RWPE1 (cell line): ENCODE results near the gene ZNF546.
A peak's percentile ranks its signal among the peaks of the same experiment; 100 is the strongest.

ENCODE experiments used
- CTCF ChIA-PET: fragments of 350-600 bp; sonication (Branson Sonifier 250); formaldehyde crosslinking; extraction: SDS; loops from one replicate; lab custom pipeline; 2021; lab: Yijun Ruan, JAX
- POLR2A ChIA-PET: fragments of 400-600 bp; formaldehyde crosslinking; extraction: SDS; loops from one replicate; lab custom pipeline; 2020; ENCODE audit warnings: antibody characterized with exemption; ENCODE audit not compliant: low non-redundant PET; lab: Yijun Ruan, JAX
- DNase-seq: peaks from one replicate; pipeline ENCODE4 v3.0.0; 2012; ENCODE audit warnings: low spot score
- H3K27ac ChIP-seq: fragments of 450-650 bp; 2 replicates; pipeline ENCODE4 v1.5.1; 2017
- TF ChIP-seq, protein P1 (sequence below): fragments of 450-650 bp; conservative IDR thresholded peaks from 2 replicates; pipeline ENCODE4 v1.5.1; 2017; ENCODE audit warnings: low read depth, mild to moderate bottlenecking

The ZNF546 gene

DNA sequence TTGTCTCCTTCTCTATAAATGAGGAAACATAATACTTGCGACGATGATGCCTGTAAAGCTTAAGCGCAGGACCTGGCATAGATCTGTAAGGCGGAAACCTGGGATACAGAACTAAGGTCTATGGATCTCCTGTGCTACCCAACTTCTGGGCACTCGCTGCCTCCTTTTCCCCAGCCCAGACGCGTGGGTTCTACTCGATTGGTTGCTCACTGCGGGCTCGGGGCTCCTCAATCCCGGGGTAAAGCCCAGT lies 26.5 kb upstream of the ZNF546 start:
- peak overlapping the region; percentile 88 for H3K27ac ChIP-seq
- DNase-seq, result peak; percentile 39
- CTCF ChIA-PET, result interaction anchor here (0.6 to 1.8 kb wide), 6 partner anchors 125 to 220 kb away, joined by 3 to 7 read pairs (median 4); partner anchors contain the start of gene FBL
- TF ChIP-seq, protein P1, sequence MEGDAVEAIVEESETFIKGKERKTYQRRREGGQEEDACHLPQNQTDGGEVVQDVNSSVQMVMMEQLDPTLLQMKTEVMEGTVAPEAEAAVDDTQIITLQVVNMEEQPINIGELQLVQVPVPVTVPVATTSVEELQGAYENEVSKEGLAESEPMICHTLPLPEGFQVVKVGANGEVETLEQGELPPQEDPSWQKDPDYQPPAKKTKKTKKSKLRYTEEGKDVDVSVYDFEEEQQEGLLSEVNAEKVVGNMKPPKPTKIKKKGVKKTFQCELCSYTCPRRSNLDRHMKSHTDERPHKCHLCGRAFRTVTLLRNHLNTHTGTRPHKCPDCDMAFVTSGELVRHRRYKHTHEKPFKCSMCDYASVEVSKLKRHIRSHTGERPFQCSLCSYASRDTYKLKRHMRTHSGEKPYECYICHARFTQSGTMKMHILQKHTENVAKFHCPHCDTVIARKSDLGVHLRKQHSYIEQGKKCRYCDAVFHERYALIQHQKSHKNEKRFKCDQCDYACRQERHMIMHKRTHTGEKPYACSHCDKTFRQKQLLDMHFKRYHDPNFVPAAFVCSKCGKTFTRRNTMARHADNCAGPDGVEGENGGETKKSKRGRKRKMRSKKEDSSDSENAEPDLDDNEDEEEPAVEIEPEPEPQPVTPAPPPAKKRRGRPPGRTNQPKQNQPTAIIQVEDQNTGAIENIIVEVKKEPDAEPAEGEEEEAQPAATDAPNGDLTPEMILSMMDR, result no peak
- POLR2A ChIA-PET, result interaction anchor here (0.6 to 1.0 kb wide), 6 partner anchors 10 to 136 kb away, joined by 3 to 5 read pairs (median 4); partner anchors contain the start of genes DYRK1B and FBL

DNA sequence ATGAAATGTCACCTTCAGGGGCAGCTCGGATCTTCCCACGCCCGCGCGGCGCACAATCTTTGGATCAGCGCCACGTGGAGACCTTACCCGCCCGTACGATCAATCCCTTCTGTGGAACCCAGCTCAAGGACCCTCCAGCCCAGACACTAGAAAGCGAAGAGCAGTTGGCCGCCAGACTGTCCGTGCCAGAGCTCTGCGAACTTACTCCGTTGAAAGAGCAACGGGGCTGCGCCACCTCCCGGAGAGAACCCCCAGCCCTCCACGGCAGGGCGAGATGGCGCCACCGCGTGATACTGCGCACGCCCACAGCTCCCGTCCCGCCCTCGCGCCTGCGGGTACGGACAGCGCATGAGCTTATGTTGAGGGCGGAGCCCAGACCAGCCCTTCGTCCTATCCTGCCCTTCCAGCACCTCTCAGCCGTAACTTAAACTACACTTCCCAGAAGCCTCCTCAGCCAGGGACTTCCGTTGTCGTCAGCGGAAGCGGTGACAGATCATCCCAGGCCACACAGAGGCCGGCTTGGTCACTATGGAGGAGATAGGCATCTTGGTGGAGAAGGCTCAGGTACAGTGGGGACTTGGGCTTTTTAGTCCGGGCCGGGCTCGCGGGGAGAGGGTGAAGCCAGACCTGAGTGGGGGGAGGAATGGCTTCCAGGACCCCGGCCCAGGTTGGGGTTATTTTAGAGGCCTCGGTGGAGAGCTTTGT lies 26.0 kb upstream of the ZNF546 start, which contains the start of gene PSMC4:
Gene PSMC4 (plus strand): TSS at position 491 of the 705 bp plus-strand sequence. CDS start 38 bp downstream, at position 529.
- peak within 1 kb of the TSS; percentile 88 for H3K27ac ChIP-seq
- peak; percentile 97 for DNase-seq
- TF ChIP-seq, protein P1, result peak; percentile 71
- ChIA-PET POLR2A (interaction anchor here (0.6 to 1.0 kb wide), 6 partner anchors 11 to 137 kb away, joined by 3 to 5 read pairs (median 4); partner anchors contain the start of genes DYRK1B and FBL), CTCF (interaction anchor here (0.5 to 1.8 kb wide), 9 partner anchors 125 to 464 kb away, joined by 3 to 7 read pairs (median 4); partner anchors contain the start of gene FBL)

DNA sequence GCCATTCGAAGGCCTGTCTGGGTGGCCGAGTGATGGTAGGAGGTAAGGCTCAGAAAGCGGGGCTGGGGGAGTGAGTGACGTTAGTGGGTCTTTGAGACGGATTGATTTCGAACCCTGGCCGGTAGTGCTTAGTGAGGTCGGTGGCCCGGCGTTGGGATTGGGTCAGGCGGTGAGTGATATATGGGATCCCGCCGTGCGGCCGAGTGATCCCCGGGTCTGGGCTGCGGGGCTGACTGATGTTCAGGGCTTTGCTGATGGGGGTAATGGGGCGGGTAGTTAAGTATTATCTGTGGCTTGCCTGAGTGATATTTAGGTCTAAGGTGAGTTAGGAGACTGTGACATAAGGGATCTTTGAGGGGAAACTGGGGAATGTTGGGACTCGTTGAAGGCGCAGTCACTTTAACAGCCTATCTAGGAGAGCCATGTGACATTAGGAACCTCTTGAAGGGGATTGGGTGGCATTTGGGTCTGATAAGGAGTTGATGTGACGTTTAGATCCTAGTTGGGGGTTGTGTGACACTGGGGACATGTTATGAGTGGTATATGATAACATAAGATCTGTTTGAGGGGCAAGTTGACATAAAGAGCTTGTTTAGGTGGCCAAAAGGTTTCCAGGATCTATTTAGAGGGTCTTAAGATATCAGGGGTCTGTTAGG lies 25.4 kb upstream of the ZNF546 start:
- DNase-seq, result peak; percentile 20
- ChIA-PET CTCF (interaction anchor here (0.5 to 1.8 kb wide), 5 partner anchors 128 to 463 kb away, joined by 3 to 7 read pairs (median 4); no protein-coding TSS in a partner anchor), POLR2A (interaction anchor here (1.0 kb wide), 1 partner anchor 32 kb away, joined by 3 read pairs; no protein-coding TSS in a partner anchor)
- TF ChIP-seq, protein P1, result no peak
- peak overlapping the region; percentile 88 for H3K27ac ChIP-seq

DNA sequence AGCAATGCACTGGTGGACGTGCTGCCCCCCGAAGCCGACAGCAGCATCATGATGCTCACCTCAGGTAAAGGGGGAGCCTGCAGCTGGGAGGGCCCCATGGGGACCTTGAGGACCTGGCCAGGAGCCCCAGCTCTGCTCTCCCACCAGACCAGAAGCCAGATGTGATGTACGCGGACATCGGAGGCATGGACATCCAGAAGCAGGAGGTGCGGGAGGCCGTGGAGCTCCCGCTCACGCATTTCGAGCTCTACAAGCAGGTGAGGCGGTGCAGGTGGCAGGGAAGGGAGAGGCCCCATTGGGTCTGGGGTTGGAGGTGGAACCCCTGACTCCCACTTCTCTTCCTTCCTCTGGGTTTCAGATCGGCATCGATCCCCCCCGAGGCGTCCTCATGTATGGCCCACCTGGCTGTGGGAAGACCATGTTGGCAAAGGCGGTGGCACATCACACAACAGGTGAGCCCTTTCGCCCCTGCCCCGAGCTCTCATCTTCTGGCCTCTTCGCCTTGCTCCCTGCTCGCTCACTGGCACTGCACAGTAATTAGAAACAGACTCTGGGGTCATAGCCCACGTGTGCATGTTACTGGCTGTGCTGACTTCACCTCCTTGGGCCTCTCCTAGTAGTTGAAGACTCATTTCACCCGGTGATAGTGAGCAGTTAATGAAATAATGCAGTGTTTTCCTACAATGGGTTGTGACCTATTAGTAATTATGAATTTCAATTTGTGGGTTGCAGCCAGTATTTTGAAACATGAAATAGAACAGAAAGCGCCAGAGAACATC lies 22.3 kb upstream of the ZNF546 start:
- H3K27ac ChIP-seq, result no peak overlapping the region
- TF ChIP-seq, protein P1, result no peak
- ChIA-PET CTCF (no interaction called here), POLR2A (no interaction called here)
- DNase-seq, result no peak

DNA sequence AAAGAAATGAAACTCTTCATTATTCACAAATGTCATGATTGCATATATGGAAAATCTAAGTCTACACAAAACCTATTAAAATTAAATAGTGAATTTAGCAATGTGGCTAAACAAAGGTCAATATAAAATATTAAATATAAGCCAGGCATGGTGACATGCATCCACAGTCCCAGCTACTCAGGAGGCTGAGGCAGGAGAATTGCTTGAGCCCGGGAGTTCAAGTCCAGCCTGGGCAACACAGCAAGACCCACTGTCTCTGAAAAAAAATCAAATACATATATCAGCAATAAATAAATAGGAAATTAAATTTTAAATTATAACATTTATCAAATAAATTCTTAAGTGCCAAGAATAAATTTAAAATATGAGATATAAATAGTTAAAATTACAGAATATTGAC lies 14.0 kb upstream of the ZNF546 start:
- TF ChIP-seq, protein P1, result no peak
- POLR2A ChIA-PET, result no interaction called here
- H3K27ac ChIP-seq, result no peak overlapping the region
- DNase-seq, result no peak
- CTCF ChIA-PET, result no interaction called here
